GM12892 (cell line): ENCODE results near the gene ABI3BP.

Experiments
- POLR2A ChIP-seq: IDR thresholded peaks from 2 replicates; pipeline ENCODE4 v1.6.1; 2011; ENCODE audit warnings: low read depth, low read length, control low read depth
- POLR2AphosphoS5 ChIP-seq: IDR thresholded peaks from 2 replicates; pipeline ENCODE4 v1.6.1; 2011; ENCODE audit warnings: low read depth, low read length, control low read depth
- TAF1 ChIP-seq: IDR thresholded peaks from 2 replicates; pipeline ENCODE4 v1.6.1; 2011; ENCODE audit warnings: low read depth, mild to moderate bottlenecking, control low read depth, low read length, borderline replicate concordance

GRCh38 chr3:100954990-100955389, 38.2 kb downstream of the ABI3BP start:
- TF ChIP-seq POLR2A (no peak), TAF1 (no peak), POLR2AphosphoS5 (no peak)
